GM19025 (cell line): ENCODE measurements around the gene ZNF426.
A peak's percentile ranks its signal among the peaks of the same experiment; 100 is the strongest.
"Not testable (repeated sequence)": the region's sequence is repeated elsewhere in the genome, so short reads cannot be mapped to it uniquely, and the experiment has no call there.

Experiments
- ATAC-seq: cut with Tn5 transposase; IDR thresholded peaks from one replicate; pipeline ENCODE4 v1.9.1; 2021; ENCODE audit warnings: mild to moderate bottlenecking, low read depth, moderate library complexity; ENCODE audit not compliant: unreplicated experiment

ZNF426 gene

GRCh38 chr19:9538183-9539058, at the start of gene ZNF426:
Gene ZNF426 (minus strand): TSS chr19:9538645. CDS start chr19:9536232, 2,413 bp downstream.
- no peak for ATAC-seq

DNA sequence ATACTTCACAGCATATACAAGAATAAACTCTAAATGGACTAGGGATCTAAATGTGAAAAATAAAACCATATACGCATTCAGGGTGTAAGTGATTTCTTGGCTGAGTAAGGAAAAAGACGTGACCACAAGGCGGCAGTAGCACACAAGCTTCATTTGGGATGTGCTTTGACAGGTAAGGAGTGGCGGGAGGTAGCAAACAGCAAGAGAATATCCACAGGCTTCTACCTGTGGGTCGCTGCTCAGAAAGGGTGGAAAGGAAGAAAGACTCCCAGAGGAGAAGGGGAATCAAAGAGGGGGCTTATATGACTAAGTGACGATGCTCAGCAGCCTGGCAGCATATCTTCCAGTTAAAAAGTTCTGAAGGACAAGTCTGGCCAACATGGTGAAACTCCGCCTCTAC, 48.3 kb upstream of the ZNF426 start:
- ATAC-seq = no peak

DNA sequence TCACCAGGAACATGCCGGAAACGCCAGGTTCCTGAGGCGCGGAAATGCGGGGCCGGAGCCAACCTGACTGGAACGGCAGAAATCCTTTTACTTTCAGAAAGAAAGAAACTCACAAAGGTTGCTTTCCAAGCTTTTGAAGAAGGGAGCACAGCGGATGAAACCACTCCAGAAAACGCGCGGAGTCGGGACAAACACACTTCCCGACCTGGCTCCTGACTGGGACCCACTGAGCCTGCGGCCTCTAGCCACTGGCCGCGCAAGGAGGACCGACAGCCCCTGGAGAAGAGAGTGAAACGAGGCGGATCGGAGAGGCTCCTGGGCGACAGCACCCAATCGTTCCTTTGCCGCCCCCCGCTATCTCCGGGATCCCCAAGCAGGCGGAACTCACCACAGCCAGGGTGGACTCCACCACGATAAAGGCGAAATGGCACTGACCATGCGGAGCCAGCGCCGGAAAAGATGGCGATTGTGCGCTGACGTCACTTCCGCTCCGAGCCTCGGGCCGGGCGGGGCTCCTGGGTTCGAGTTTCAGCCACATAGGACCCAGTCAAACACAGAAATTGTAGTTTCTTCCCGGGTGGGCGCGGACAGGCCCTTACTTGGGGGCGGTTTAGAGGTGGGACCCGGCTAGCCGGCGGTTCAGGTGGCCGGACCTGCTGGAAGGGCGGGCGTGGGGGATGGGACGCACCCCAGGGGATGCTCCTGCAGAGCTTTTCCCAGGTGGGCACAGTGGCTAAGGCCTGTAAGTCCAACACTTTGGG, 45.8 kb upstream of the ZNF426 start, which contains the start of gene ZNF121:
ZNF121 (minus strand) TSS at position 432 of the 761 bp plus-strand sequence. CDS start 16,407 bp downstream, outside the sequence.
- peak; percentile 78 for ATAC-seq

DNA sequence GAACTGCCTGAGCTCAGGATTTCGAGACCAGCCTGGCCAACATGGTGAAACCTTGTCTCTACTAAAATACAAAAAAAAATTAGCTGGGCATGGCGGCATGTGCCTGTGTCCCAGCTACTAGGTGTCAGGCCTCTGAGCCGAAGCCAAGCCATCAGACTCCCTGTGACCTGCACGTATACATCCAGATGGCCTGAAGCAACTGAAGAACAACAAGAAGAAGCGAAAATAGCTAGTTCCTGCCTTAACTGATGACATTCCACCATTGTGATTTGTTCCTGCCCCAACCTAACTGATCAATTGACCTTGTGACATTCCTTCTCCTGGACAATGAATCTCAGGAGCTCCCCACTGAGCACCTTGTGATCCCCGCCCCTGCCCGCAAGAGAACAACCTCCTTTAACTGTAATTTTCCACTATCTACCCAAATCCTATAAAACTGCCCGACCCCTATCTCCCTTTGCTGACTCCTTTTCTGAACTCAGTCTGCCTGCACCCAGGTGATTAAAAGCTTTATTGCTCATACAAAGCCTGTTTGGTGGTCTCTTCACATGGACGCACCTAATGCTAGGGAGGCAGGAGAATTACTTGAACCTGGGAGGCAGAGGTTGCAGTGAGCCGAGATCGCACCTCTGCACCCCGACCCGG, 43.8 kb upstream of the ZNF426 start:
- ATAC-seq = not testable (repeated sequence)

- no peak for ATAC-seq
Observed at GRCh38 chr19:9580728-9581127, 42.3 kb upstream of the ZNF426 start.

DNA sequence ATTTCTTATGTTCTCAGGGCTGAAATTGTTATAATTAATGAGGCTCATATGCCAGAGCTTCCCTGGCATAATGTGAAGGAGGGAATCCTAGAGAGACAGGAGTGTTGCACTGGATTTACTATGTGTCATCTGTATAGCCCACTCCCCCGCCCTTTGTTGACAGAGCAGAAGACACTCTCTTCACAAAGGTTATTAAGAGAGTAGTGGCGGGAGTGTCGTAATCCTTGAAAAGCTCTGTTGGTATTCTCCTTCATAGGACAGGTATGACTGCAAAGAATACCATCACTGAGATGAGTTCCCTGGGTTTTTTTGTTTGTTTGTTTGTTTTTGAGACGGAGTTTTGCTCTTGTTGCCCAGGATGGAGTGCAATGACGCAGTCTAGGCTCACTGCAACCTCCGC, 31.8 kb upstream of the ZNF426 start:
- no peak for ATAC-seq

GRCh38 chr19:9566729-9567128, 28.3 kb upstream of the ZNF426 start:
- ATAC-seq = no peak

DNA sequence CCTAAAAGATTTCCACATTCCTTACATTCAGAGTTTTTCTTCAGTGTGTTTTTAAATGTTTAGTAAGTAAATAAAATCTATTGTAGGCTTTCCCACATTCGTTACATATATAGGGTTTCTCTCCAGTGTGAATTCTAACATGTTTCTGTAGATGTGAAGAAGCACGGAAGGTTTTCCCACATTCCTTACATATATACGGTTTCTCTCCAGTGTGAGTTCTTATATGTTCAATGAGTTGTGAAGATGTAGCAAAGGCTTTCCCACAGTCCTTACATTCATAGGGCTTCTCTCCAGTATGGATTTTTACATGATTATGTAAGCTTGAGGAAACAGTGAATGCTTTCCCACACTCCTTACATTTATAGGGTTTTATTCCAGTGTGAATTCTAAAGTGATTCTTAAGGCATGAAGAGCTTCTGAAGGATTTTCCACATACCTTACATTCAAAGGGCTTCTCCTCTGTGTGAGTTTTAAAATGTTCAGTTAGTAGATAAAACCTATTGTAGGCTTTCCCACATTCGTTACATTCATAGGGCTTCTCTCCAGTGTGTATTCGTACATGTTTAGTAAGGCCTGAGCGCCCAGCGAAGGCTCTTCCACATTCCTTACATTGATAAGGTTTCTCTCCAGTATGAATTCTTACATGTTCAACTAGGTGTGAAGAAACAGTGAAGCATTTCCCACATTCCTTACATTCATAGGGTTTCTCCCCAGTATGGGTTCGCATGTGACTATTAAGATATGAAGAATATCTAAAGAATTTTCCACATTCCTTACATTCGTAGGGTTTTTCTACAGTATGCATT, 27.7 kb upstream of the ZNF426 start:
- ATAC-seq = no peak

DNA sequence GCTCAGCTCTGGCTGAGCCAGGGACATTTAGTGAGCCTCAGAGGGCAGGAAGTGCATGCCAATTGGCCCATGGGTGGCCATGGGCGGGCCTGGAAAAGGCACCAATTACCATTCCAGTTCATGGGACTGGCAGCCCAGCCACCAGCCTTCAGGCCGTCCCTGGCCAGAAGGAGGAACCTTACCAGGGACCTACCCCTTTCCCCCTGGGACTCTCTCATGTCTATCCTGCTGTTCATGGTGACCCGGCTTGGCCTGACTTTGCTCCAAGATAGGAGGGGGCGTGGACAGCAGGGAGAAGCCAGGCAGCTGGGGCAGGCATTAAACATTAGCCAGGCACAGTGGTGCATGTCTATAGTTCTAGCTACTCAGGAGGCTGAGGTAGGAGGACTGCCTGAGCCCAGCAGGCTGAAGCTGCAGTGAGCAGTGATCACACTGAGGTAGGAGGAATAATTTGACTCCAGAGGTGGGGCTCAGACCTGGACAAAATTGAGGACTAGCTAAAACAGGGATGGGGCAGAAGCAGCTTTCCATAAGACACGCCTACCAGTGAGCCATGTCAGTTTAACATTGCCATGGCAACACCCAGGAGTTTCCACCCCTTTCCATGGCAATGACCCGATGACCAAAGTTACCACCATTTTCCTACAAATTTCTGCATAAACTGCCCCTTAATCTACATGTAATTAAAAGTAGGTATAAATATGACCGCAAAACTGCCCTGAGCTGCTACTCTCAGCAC, 14.3 kb upstream of the ZNF426 start:
- ATAC-seq = no peak

GRCh38 chr19:9547870-9548269, 9.4 kb upstream of the ZNF426 start:
- no peak for ATAC-seq

GRCh38 chr19:9541281-9541680, 2.8 kb upstream of the ZNF426 start:
- not testable (repeated sequence) for ATAC-seq

GRCh38 chr19:9539921-9540320, 1.5 kb upstream of the ZNF426 start:
- ATAC-seq = not testable (repeated sequence)

- not testable (repeated sequence) for ATAC-seq
Observed at GRCh38 chr19:9539201-9539600, 756 bp upstream of the ZNF426 start.

- ATAC-seq = no peak
Observed at GRCh38 chr19:9535934-9536333, 2.5 kb downstream of the ZNF426 start.

DNA sequence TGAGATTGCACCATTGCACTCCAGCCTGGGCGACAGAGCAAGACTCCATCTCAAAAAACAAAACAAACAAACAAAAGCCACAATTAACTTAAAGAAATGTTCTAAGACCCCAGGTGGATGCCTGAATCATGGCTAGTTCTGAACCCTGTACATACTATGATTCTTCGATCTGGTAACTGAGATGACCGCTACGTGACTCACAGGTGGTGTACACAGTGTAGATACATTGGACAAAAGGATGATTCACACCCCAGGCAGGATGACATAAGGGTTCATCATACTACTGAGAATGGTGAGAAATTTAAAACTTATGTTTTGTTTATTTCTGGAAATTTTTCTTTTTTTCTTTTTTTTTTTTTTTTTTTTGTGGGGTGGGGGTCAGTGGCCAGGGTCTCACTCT, 6.5 kb downstream of the ZNF426 start:
- ATAC-seq = no peak

- ATAC-seq = no peak
Observed at GRCh38 chr19:9528757-9529336, 9.6 kb downstream of the ZNF426 start.

DNA sequence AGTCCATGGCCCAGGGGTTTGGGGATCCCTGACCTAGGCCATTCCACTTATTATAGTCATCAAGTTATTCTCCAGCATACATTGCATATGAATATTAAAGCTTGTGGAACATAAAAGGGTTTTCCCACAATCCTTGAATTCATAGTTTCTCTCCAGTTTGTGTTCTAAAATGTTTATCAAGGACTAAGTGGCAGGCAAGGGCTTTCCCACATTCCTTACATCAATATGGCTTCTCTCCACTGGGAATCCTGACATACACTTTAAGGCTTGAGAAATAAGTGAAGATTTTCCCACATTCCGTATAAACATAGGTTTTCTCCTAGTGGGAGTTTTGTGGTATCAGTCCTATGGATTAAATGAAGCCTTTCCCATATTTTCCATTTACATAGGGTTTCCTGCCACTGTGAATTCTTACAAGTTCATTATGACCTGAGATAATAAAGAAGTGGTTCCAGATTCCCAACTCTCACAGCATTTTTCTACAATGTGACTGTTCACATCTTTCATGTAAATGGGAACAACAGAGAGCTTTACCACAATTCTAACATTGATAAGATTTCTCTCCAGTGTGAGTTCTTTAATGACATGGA, 14.5 kb downstream of the ZNF426 start:
- ATAC-seq = no peak

- ATAC-seq = no peak
Observed at GRCh38 chr19:9507285-9507684, 31.2 kb downstream of the ZNF426 start.

- no peak for ATAC-seq
Observed at GRCh38 chr19:9500796-9501195, 37.6 kb downstream of the ZNF426 start.
